ENCODE measurements around the gene CZIB. TPM values are rescaled to one million over a fixed set of nuclear protein-coding genes. Genes with fewer than 3 reads are reported as not detected.

The CZIB gene
- total RNA-seq, 4 donors from 2014 or later, result 53.9 to 69.4 (median 65.2) TPM

DNA sequence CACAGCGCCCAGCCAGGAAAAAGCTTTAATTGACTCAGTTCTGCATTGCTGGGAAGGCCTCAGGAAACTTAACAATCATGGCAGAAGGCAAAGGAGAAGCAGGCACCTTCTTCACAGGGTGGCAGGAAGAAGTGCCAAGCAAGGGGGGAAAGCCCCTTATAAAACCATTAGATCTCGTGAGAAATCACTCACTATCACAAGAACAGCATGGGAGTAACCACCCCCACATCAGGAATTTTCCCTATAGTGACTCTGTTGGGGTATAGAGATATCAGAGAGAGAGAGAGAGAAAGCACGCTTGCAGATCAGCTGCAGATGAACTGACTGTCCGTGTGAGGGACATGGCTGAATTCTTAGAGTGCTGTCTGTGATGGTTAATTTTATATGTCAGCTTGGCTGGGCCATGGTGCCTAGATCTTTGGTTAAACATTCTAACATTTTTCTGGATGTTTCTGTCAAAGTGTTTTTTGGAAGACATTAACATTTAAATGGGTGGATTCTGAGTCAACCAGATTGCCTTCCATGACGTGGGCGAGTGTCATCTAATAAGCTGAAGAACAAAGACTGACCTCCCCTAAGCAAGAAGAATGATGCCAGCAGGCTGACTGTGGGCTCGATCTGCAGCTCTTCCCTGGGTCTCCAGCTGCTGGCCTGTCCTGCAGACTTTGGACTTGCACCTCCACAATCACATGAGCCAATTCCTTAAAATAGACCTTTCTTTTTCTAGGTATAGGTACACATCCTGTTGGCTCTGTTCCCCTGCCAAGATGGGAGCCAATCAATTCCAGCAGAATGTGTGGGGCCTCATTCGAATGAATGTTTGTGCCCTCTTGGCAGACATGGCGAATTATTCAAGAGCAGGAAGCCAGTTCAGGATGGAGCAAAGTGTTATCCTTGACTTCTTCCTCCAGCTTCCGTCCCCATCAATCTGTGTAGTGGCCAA is 45.2 kb downstream of the CZIB start:
- TF ChIP-seq, protein P1, sequence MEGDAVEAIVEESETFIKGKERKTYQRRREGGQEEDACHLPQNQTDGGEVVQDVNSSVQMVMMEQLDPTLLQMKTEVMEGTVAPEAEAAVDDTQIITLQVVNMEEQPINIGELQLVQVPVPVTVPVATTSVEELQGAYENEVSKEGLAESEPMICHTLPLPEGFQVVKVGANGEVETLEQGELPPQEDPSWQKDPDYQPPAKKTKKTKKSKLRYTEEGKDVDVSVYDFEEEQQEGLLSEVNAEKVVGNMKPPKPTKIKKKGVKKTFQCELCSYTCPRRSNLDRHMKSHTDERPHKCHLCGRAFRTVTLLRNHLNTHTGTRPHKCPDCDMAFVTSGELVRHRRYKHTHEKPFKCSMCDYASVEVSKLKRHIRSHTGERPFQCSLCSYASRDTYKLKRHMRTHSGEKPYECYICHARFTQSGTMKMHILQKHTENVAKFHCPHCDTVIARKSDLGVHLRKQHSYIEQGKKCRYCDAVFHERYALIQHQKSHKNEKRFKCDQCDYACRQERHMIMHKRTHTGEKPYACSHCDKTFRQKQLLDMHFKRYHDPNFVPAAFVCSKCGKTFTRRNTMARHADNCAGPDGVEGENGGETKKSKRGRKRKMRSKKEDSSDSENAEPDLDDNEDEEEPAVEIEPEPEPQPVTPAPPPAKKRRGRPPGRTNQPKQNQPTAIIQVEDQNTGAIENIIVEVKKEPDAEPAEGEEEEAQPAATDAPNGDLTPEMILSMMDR (IDR thresholded peaks at IDR 0.05; ENCODE audit: low read depth), result no peak

DNA sequence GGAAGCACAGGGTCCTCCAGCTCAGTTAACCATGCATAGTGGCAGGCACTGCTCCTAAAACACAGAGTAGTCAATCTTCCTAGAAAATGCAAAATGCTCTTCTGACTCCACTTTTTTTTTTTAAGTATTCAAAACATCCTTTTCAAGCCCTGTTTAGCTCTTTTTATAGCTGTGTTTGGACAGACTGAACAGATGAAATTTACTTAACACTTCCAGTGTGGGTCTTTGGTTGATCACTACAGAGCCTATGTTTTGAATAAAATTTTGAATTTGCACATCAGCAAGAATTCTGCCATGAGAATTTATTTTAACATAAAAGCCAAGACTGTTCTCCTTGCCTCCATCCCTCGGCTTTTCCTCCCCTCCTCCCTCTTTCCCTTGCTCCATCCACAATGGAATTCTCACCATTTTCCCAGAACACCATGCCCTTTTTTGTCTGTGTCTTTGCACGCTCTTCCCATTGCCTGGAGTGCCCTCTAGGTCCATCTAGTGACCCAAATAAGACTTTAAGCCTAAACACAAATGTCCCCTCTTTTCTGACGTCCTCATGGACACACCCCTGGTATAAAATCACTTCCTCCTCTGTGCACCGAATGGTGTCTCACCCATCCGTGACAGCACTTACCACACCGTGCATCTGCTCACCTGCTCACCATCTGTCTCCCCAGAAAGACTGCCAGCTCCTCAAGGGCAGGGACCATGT is 47.9 kb downstream of the CZIB start:
- TF ChIP-seq, protein P1 (IDR thresholded peaks at IDR 0.05; ENCODE audit: low read depth), result no peak

DNA sequence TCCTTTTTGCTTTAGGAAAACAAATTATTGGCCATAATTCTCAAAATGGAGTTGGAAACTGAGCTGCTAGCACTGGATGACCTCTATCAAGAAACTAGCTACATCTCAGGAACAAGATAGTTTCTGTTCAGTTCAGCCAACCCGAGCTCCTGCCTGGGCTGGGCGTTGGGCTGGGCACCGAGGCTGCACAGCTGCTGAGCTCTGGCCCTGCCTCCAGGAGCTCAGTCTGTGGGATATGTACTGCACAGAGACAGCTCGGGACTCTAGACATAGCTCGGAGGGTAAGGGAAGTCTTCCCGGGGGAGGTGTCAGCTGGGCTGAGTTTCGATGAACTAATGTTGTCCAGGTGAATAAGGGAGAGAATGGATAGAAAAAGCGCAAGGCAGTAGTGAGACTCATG is 53.5 kb downstream of the CZIB start:
- TF ChIP-seq, protein P1 (IDR thresholded peaks at IDR 0.05; ENCODE audit: low read depth), result no peak

DNA sequence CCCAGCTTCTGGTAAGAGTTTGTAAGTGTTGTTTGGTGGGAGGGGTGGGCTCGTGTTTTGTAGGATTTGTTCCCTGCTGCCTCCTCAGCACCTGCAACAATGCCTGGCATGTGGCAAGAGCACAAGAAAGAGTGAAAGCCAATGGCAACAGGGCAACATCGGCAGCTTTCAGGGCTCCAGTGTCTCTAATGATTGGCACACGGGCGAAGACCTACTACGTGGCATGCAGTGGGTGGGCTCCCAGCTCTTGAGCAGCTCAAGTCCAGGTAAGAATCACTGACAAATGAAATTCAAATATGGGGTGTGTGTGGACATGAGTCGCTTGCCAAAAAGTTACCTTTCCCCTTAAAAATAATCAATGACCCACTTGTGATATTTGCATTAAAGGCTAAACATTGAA is 54.1 kb downstream of the CZIB start:
- TF ChIP-seq, protein P1 (IDR thresholded peaks at IDR 0.05; ENCODE audit: low read depth), result no peak

DNA sequence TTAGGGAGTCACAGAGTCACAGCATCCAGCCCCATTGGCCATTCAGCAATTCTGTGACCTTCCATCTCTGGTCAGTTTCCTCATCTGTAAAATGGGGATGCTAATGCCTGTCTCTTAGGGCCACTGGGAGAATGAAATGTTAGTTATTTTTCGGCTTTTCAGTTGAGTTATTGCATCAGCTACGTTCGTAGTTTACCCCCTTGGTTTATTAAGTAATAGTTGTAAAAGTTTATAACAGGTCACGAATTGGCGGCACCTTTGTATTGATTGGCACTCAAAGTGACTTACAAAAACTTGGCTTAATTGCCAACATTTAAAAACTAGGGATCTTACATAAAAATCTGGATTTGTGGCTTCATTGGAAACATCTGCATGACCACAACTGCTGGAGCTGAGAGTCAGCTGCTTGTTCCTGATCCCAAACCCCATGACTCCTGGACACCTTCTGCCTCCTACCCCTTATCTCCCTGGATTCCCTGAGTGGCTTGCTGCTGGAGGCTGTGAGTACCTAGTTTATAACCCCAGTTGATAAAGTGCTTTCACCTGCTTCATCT is 54.9 kb downstream of the CZIB start:
- TF ChIP-seq, protein P1 (IDR thresholded peaks at IDR 0.05; ENCODE audit: low read depth), result no peak

Other genes starting within 250 kb of the CZIB start
- gene PODN, start 158.4 kb downstream of the CZIB start, total RNA-seq, result 100 to 1,000 TPM in 3 of 4 donors, 10 to 100 TPM in 1; 88.4 to 197 (median 150) TPM
- under 1 TPM in 2 of 4 donors, not detected in 2; 0.17 to 0.94 TPM for gene SLC1A7, start 78.0 kb downstream of the CZIB start, total RNA-seq
- gene CPT2, start 23.8 kb downstream of the CZIB start, total RNA-seq, result 10 to 100 TPM; 16.0 to 36.2 (median 23.1) TPM
- 10 to 100 TPM; 27.7 to 47.4 (median 30.3) TPM for gene MAGOH, start 17.9 kb upstream of the CZIB start, total RNA-seq
- gene LRP8, start 107.4 kb upstream of the CZIB start, total RNA-seq, result 1 to 10 TPM; 1.4 to 9.8 (median 4.3) TPM
- gene DMRTB1, start 238.8 kb upstream of the CZIB start, total RNA-seq, result not detected

All from subcutaneous adipose tissue (tissue), 4 donors.